NB4 (cell line): ENCODE data around the gene PTGDS.

Experiments used
- CTCF ChIP-seq: IDR thresholded peaks from one replicate; pipeline ENCODE4 v1.5.1; 2012; ENCODE audit warnings: low read depth, low read length
- POLR2A ChIP-seq: IDR thresholded peaks from 2 replicates; pipeline ENCODE4 v1.6.1; 2011; ENCODE audit warnings: mild to moderate bottlenecking; ENCODE audit not compliant: insufficient read length; ENCODE audit errors: extremely low read depth

DNA sequence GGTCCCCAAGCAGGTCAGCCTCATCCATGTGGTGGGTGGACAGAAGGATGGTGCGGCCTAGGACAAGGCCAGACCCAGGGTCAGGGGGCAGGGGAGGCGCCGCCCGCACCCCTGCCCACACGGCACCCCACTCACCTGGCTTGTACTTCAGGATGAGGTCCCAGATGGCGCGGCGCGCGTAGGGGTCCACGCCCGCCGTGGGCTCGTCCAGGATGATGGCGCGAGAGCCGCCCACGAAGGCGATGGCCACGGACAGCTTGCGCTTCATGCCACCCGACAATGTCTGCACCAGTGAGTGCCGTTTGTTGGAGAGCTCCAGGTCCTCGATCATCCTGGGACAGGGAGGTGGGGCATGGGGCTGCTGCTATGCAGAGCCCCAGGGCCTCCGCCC is 38.2 kb downstream of the PTGDS start:
- TF ChIP-seq CTCF (no peak), POLR2A (no peak)
